ENCODE data around the gene NNAT. TPM values are rescaled to one million over a fixed set of nuclear protein-coding genes. Genes with fewer than 3 reads are reported as not detected.

NNAT gene, protein sequence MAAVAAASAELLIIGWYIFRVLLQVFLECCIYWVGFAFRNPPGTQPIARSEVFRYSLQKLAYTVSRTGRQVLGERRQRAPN
- 42.5 and 43.1 TPM in 2 replicates for total RNA-seq (2021)
- long read RNA-seq, transcript NNAT-202 (2 exons, 1,222 nt) = minor isoform, 13 of 63 reads
- long read RNA-seq, transcript NNAT-201 (3 exons, 1,297 nt) = major isoform, 47 of 63 reads
- long read RNA-seq, partial matches to known transcripts = 0 of 63 reads
- long read RNA-seq, other reads (novel, unspliced or antisense) = 2 of 63 reads

DNA sequence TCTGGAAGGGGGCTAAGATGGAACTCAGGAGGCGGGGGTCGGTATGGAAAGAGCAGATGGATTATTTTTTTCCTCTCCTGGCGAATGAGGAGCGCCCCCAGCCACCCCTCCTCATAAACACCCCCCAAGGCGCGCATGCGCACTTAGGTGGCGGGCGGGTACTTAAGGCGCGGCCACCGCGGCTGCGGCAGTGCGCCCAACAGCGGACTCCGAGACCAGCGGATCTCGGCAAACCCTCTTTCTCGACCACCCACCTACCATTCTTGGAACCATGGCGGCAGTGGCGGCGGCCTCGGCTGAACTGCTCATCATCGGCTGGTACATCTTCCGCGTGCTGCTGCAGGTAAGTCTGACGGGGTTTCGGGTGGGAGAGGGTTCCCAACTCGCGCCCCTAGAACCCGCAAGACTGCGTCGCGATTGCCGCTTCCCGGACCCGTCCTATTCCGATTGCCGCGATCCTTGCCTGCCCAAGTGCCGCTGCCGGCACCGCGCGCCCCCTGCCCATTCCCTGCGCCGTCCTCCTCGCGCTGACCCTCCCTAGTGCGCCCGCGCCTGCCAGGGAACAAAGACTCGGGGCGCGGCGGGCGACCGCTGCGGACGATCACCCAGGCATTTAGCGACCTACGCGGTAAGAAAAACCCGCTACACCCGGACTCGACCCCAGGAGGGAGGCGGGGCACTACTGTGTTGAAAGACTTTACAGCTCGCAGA lies at the start of gene NNAT:
TSS of gene NNAT (plus strand) at position 190 of the 711 bp plus-strand sequence. CDS start at position 272, 82 bp downstream.
- H3K4me1 ChIP-seq (ENCODE audit: insufficient read depth, low read length) = peaks cover 11% of the 10 kb centered on the region; the same call in 1 of the 2 replicates
- H3K18ac ChIP-seq (ENCODE audit: insufficient read length, low read depth, low read length) = peak within 1 kb of the TSS; percentile 1
- H4K20me1 ChIP-seq (ENCODE audit: control insufficient read depth, insufficient read depth, insufficient read length) = no peaks in the 10 kb centered on the region
- peak within 1 kb of the TSS; percentile 10 for H3K9ac ChIP-seq (ENCODE audit: extremely low read depth, insufficient read length, low read length)
- H2BK5ac ChIP-seq (ENCODE audit: insufficient read length, low read length) = no peak within 1 kb of the TSS
- peaks cover 5 to 8% of the 10 kb centered on the region in 2 experiments; a peak in 3 of 5 replicates for H3K9me3 Mint-ChIP-seq
- WGBS (ENCODE audit: extremely low coverage, insufficient read length, low lambda C conversion rate) = no CpG with 5 or more reads among the region's 69 CpGs
- H3K23ac ChIP-seq (ENCODE audit: insufficient read length, low read depth, low read length) = no peak within 1 kb of the TSS
- no peak within 1 kb of the TSS for H3T11ph ChIP-seq (ENCODE audit: low read length)
- peak within 1 kb of the TSS; percentile 74; the same call in 1 of the 2 replicates for H3K14ac ChIP-seq (ENCODE audit: insufficient read depth, low read length)
- H3K27ac Mint-ChIP-seq = peak within 1 kb of the TSS in 2 of 3 experiments; percentile 73 to 85; a peak in 4 of 7 replicates
- no peak within 1 kb of the TSS for H2BK15ac ChIP-seq (ENCODE audit: low read depth, low read length)
- peaks cover 1% of the 10 kb centered on the region; the same call in 1 of the 2 replicates for H3K27me3 Mint-ChIP-seq (ENCODE audit: low read depth)
- TF ChIP-seq, protein P1, sequence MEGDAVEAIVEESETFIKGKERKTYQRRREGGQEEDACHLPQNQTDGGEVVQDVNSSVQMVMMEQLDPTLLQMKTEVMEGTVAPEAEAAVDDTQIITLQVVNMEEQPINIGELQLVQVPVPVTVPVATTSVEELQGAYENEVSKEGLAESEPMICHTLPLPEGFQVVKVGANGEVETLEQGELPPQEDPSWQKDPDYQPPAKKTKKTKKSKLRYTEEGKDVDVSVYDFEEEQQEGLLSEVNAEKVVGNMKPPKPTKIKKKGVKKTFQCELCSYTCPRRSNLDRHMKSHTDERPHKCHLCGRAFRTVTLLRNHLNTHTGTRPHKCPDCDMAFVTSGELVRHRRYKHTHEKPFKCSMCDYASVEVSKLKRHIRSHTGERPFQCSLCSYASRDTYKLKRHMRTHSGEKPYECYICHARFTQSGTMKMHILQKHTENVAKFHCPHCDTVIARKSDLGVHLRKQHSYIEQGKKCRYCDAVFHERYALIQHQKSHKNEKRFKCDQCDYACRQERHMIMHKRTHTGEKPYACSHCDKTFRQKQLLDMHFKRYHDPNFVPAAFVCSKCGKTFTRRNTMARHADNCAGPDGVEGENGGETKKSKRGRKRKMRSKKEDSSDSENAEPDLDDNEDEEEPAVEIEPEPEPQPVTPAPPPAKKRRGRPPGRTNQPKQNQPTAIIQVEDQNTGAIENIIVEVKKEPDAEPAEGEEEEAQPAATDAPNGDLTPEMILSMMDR (conservative IDR thresholded peaks at IDR 0.05) = no peak
- no peak within 1 kb of the TSS for H2BK12ac ChIP-seq (ENCODE audit: insufficient read length, low read depth, low read length)
- H3K79me2 ChIP-seq (ENCODE audit: insufficient read depth, low read length) = peaks cover 33% of the 10 kb centered on the region; the same call in 1 of the 2 replicates
- no peak within 1 kb of the TSS for H4K8ac ChIP-seq (replicated peaks; ENCODE audit: insufficient read length, low read depth, low read length)
- H3K79me1 ChIP-seq (ENCODE audit: insufficient read depth, low read depth, low read length, poor library complexity, severe bottlenecking) = peaks cover 20% of the 10 kb centered on the region
- H3K9me3 ChIP-seq (ENCODE audit: control insufficient read depth, low read depth, low read length) = no peaks in the 10 kb centered on the region
- H3K4me1 Mint-ChIP-seq = peaks cover 82 to 86% of the 10 kb centered on the region in 2 experiments
- no peak within 1 kb of the TSS for H3K4ac ChIP-seq (ENCODE audit: low read depth, low read length)
- H2AFZ ChIP-seq (ENCODE audit: low read length) = no peak within 1 kb of the TSS
- peaks cover 44 to 53% (median 48%) of the 10 kb centered on the region in 3 experiments for H3K36me3 Mint-ChIP-seq (ENCODE audit: insufficient read depth in 1 of 3, low read depth in 3 of 3)
- H3K4me2 ChIP-seq (ENCODE audit: insufficient read depth, insufficient read length, low read length) = peak within 1 kb of the TSS; percentile 50
- H3K27ac ChIP-seq (ENCODE audit: insufficient read length, low read depth, low read length) = no peak within 1 kb of the TSS
- H3K23me2 ChIP-seq (ENCODE audit: insufficient read length, low read depth, low read length, poor library complexity, severe bottlenecking) = peaks cover 16% of the 10 kb centered on the region
- peak; percentile 25 for DNase-seq
- no peak within 1 kb of the TSS for H3K56ac ChIP-seq (ENCODE audit: insufficient read length, low read depth, low read length)
- no peak within 1 kb of the TSS for H2BK20ac ChIP-seq (ENCODE audit: low read depth, low read length, poor library complexity, severe bottlenecking)
- no peak within 1 kb of the TSS for H2BK120ac ChIP-seq (ENCODE audit: low read depth, low read length, poor library complexity, severe bottlenecking)
- no peak within 1 kb of the TSS for H4K91ac ChIP-seq (ENCODE audit: insufficient read length, low read depth, low read length)
- H3K27me3 ChIP-seq (ENCODE audit: insufficient read depth, low read length) = no peaks in the 10 kb centered on the region
- no peak within 1 kb of the TSS for H2AK5ac ChIP-seq (ENCODE audit: insufficient read length, low read length)
- H4K5ac ChIP-seq (ENCODE audit: insufficient read length, low read depth, low read length) = no peak within 1 kb of the TSS
- peak within 1 kb of the TSS; percentile 68 to 81 for H3K4me3 Mint-ChIP-seq
